ENCODE results near the gene SNN. TPM values are rescaled to one million over a fixed set of nuclear protein-coding genes. Genes with fewer than 3 reads are reported as not detected.

Gene SNN
- total and polyA plus RNA-seq, 9 donors: 8.0 to 40.3 (median 18.5) TPM

- Histone ChIP-seq H3K36me3 (no peaks in the 10 kb centered on the region), H3K27me3 (no peaks in the 10 kb centered on the region), H3K4me3 (no peak overlapping the region), H3K4me1 (ENCODE audit: insufficient read depth) (peaks cover 15% of the 10 kb centered on the region), H3K27ac (peak overlapping the region; percentile 17 to 47), H3K9me3 (no peaks in the 10 kb centered on the region)
- DNase-seq: no peak
- intact Hi-C loops (cut with DNase I): loop anchor here in 1 of 4 donors (10.0 kb wide), 1 partner anchor 77 kb away; the partner anchor contains the start of gene TXNDC11
- no peak for TF ChIP-seq POLR2A (IDR thresholded peaks at IDR 0.05)
- TF ChIP-seq, protein P1, sequence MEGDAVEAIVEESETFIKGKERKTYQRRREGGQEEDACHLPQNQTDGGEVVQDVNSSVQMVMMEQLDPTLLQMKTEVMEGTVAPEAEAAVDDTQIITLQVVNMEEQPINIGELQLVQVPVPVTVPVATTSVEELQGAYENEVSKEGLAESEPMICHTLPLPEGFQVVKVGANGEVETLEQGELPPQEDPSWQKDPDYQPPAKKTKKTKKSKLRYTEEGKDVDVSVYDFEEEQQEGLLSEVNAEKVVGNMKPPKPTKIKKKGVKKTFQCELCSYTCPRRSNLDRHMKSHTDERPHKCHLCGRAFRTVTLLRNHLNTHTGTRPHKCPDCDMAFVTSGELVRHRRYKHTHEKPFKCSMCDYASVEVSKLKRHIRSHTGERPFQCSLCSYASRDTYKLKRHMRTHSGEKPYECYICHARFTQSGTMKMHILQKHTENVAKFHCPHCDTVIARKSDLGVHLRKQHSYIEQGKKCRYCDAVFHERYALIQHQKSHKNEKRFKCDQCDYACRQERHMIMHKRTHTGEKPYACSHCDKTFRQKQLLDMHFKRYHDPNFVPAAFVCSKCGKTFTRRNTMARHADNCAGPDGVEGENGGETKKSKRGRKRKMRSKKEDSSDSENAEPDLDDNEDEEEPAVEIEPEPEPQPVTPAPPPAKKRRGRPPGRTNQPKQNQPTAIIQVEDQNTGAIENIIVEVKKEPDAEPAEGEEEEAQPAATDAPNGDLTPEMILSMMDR (IDR thresholded peaks at IDR 0.05): no peak
- no peak for TF ChIP-seq EP300 (IDR thresholded peaks at IDR 0.05)
- WGBS, 3 donors: 82 to 91% (median 85%) methylated on average over 11 of the region's 11 CpGs
Observed at GRCh38 chr16:11667221-11667823, 933 bp upstream of the SNN start.

DNA sequence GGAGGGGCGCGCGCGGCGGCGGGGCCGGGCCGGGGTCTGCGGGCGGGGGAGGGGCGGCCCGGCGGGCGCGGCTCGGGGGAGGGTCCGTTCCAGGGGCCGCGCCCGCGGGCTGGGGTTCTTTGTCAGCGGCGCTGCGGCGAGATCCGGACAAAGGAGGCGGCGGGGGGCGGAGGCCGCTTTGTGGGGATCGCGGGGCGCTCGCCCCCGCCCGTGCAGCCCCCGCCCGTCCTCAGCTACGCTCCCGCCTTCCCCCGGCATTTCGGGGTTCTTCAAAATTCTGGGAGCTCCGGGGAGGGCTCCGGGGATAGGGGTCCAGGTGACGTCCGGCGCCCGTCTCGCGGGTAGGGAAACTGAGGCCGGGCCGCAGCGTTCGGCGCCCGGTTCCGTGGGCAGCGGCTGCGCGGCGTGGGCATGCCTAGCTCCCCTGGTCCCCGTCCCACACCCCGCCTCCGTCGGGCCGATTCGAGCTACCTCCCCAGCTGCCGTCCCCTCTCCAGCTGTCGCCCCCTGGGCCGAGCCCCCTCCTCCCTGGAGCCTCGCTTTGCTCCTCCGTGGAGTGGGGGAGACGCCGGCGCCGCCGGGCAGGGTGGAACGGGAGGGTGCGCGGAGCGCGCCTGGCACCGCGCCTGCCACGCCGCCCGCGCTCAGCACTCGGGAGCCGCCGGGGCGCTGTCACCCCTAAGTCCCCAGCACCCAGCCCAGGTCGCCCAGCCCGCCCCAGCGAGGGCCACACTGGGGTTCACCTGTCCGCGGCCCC is 546 bp downstream of the SNN start:
- Histone ChIP-seq H3K36me3 (no peaks in the 10 kb centered on the region), H3K27ac (peak overlapping the region; percentile 60 to 64), H3K4me3 (peak overlapping the region; percentile 66), H3K9me3 (no peaks in the 10 kb centered on the region), H3K4me1 (ENCODE audit: insufficient read depth) (peaks cover 28% of the 10 kb centered on the region), H3K27me3 (no peaks in the 10 kb centered on the region)
- 1% methylated on average over 37 to 96 of the region's 97 CpGs for WGBS, 3 donors
- intact Hi-C loops (cut with DNase I): loop anchor here in 1 of 4 donors (10.0 kb wide), 1 partner anchor 76 kb away; the partner anchor contains the start of gene TXNDC11
- DNase-seq: peak; percentile 44 to 69 (median 65)
- TF ChIP-seq EP300 (IDR thresholded peaks at IDR 0.05) (no peak), POLR2A (IDR thresholded peaks at IDR 0.05) (no peak)
- TF ChIP-seq, protein P1 (IDR thresholded peaks at IDR 0.05): no peak

DNA sequence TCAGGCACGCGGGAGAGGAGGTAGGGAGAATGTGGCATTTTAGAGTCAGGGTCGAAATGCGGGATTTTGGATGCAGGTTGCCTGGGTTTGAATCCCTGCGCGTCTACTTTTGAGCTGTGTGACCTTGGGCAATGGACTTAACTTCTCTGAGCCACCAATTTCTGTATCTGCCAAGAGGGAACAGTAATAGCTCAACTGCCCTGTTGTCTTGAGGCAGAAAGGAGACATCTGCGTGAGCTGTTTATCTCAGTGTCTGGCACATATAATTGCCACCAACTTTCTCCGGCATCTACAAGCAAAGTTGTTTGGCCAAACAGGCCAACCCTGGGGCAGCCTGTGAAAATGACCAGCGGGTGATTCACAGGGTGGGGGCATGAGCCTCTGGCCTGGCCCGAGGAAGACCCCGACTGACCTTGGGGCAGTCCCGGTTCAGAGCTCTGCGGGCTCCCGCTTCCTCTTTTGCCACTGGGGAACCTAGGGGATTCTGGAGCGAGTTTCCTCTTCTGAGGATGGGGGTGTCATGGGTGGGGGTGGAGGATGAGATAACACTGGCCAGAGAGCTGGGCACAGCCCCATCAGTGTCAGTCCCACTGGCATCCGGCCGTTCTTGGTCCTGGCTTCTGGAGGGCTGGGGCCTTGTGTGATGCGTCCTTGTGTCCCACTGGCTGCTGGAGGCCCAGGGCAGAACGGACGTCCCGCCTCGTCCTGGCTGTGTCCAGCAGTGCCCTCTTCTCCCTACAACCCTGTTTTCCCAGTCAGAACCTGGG is 1.3 kb downstream of the SNN start:
- peak overlapping the region; percentile 64 for H3K27ac ChIP-seq
- no peaks in the 10 kb centered on the region for H3K27me3 ChIP-seq
- H3K36me3 ChIP-seq: no peaks in the 10 kb centered on the region
- DNase-seq: peak in 2 of 5 donors; percentile 58 to 61
- H3K4me1 ChIP-seq (ENCODE audit: insufficient read depth): peaks cover 34% of the 10 kb centered on the region
- H3K4me3 ChIP-seq: peak overlapping the region; percentile 66
- WGBS, 3 donors: 22 to 29% (median 23%) methylated on average over 22 of the region's 22 CpGs
- no peak for TF ChIP-seq EP300 (IDR thresholded peaks at IDR 0.05)
- TF ChIP-seq, protein P1 (IDR thresholded peaks at IDR 0.05): no peak
- no peak for TF ChIP-seq POLR2A (IDR thresholded peaks at IDR 0.05)
- H3K9me3 ChIP-seq: no peaks in the 10 kb centered on the region
- intact Hi-C loops (cut with DNase I): loop anchor here in 1 of 4 donors (10.0 kb wide), 1 partner anchor 75 kb away; the partner anchor contains the start of gene TXNDC11

Measured in ovary (tissue), 9 donors.